Natural killer cell treated with Interleukin-12 subunit alpha and Interleukin-12 subunit beta and Interleukin-15 and Interleukin-18, amount 100 ng/mL, for 72 hours (primary cell): ENCODE data around the gene CPNE7. TPM values are rescaled to one million over a fixed set of nuclear protein-coding genes. Genes with fewer than 3 reads are reported as not detected.
"Not testable (repeated sequence)": the region's sequence is repeated elsewhere in the genome, so short reads cannot be mapped to it uniquely, and the experiment has no call there.

ENCODE experiments used
- ATAC-seq, 2 donors: fragments of 150-1000 bp; cut with Tn5 transposase in 1 of 2; sonication (Bioruptor Pico), chemical (Tn5 transposase) in 1 of 2; 2 replicates each; pipeline ENCODE4 v1.10.0; 2021
- DNase-seq: peaks from one replicate; pipeline ENCODE4 v3.0.0; 2022; ENCODE audit warnings: low spot score
- H3K27ac Mint-ChIP-seq, 2 donors: 1 replicate in 1 of 2; 2 replicates in 1 of 2; pipeline ENCODE4 v1.8.0; 2022; ENCODE audit warnings: mixed read lengths in 2 of 2, mild to moderate bottlenecking in 1 of 2, moderate library complexity in 1 of 2
- H3K27me3 Mint-ChIP-seq, 2 donors: 1 replicate in 1 of 2; 2 replicates in 1 of 2; pipeline ENCODE4 v1.8.0; 2022; ENCODE audit warnings: mixed read lengths in 2 of 2
- H3K36me3 Mint-ChIP-seq: one replicate; pipeline ENCODE4 v1.8.0; 2022; ENCODE audit warnings: mixed read lengths
- H3K4me1 Mint-ChIP-seq, 2 donors: 1 replicate in 1 of 2; 2 replicates in 1 of 2; pipeline ENCODE4 v1.8.0; 2022; ENCODE audit warnings: low read depth in 2 of 2, mixed read lengths in 2 of 2, mild to moderate bottlenecking in 1 of 2
- H3K4me3 Mint-ChIP-seq: one replicate; pipeline ENCODE4 v1.8.0; 2022; ENCODE audit warnings: mixed read lengths
- H3K9me3 Mint-ChIP-seq: 2 replicates; pipeline ENCODE4 v1.8.0; 2022; ENCODE audit warnings: mixed read lengths
- total RNA-seq, 2 donors: library from RNA; stranded (reverse); gene quantifications; one replicate each; pipeline ENCODE4 v1.2.3, GENCODE V29; 2022

CPNE7 gene
- total RNA-seq, 2 donors from 2014 or later = 0.81 to 4.2 TPM

GRCh38 chr16:89567656-89568594, 7.6 kb upstream of the CPNE7 start:
- no peak overlapping the region for H3K4me3 Mint-ChIP-seq
- peaks cover 7 to 8% of the 10 kb centered on the region in 2 donors for H3K27me3 Mint-ChIP-seq
- H3K27ac Mint-ChIP-seq = no peak overlapping the region
- peaks cover 8% of the 10 kb centered on the region for H3K36me3 Mint-ChIP-seq
- no peaks in the 10 kb centered on the region for H3K9me3 Mint-ChIP-seq
- DNase-seq (no peak), ATAC-seq (no peak)
- peaks cover 14 to 26% of the 10 kb centered on the region in 2 donors for H3K4me1 Mint-ChIP-seq

- H3K4me1 Mint-ChIP-seq = peaks cover 7 to 17% of the 10 kb centered on the region in 2 donors
- peak in 1 of 2 donors; percentile 4 for ATAC-seq
- H3K36me3 Mint-ChIP-seq = peaks cover 4% of the 10 kb centered on the region
- no peak for DNase-seq
- H3K4me3 Mint-ChIP-seq = no peak overlapping the region
- H3K9me3 Mint-ChIP-seq = no peaks in the 10 kb centered on the region
- peaks cover 7 to 13% of the 10 kb centered on the region in 2 donors for H3K27me3 Mint-ChIP-seq
- H3K27ac Mint-ChIP-seq = no peak overlapping the region
Observed at GRCh38 chr16:89569506-89570341, 5.8 kb upstream of the CPNE7 start.

GRCh38 chr16:89570342-89570923, 5.1 kb upstream of the CPNE7 start:
- Mint-ChIP-seq H3K9me3 (no peaks in the 10 kb centered on the region), H3K27me3 (peaks cover 7 to 13% of the 10 kb centered on the region in 2 donors), H3K4me1 (peaks cover 2 to 10% of the 10 kb centered on the region in 2 donors), H3K27ac (no peak overlapping the region), H3K4me3 (no peak overlapping the region), H3K36me3 (no peaks in the 10 kb centered on the region)
- DNase-seq = no peak
- no peak for ATAC-seq

GRCh38 chr16:89570983-89571598, 4.5 kb upstream of the CPNE7 start:
- H3K4me3 Mint-ChIP-seq, H3K36me3 Mint-ChIP-seq, DNase-seq, ATAC-seq, H3K9me3 Mint-ChIP-seq, H3K4me1 Mint-ChIP-seq, H3K27ac Mint-ChIP-seq: not testable (repeated sequence)
- H3K27me3 Mint-ChIP-seq = peaks cover 7 to 13% of the 10 kb centered on the region in 2 donors

GRCh38 chr16:89571636-89572035, 3.9 kb upstream of the CPNE7 start:
- Mint-ChIP-seq H3K27me3 (peaks cover 7 to 13% of the 10 kb centered on the region in 2 donors), H3K9me3 (no peaks in the 10 kb centered on the region), H3K36me3 (no peaks in the 10 kb centered on the region), H3K27ac (no peak overlapping the region), H3K4me1 (no peaks in the 10 kb centered on the region), H3K4me3 (peak overlapping the region; percentile 22)
- ATAC-seq (no peak), DNase-seq (no peak)

GRCh38 chr16:89572073-89572484, 3.5 kb upstream of the CPNE7 start:
- ATAC-seq = no peak
- DNase-seq = no peak
- Mint-ChIP-seq H3K4me3 (peak overlapping the region; percentile 22), H3K9me3 (no peaks in the 10 kb centered on the region), H3K4me1 (no peaks in the 10 kb centered on the region), H3K27ac (no peak overlapping the region), H3K27me3 (peaks cover 7 to 13% of the 10 kb centered on the region in 2 donors), H3K36me3 (no peaks in the 10 kb centered on the region)

- Mint-ChIP-seq H3K4me3 (no peak overlapping the region), H3K9me3 (no peaks in the 10 kb centered on the region), H3K27me3 (peaks cover 7 to 13% of the 10 kb centered on the region in 2 donors), H3K4me1 (no peaks in the 10 kb centered on the region), H3K27ac (no peak overlapping the region), H3K36me3 (no peaks in the 10 kb centered on the region)
- DNase-seq (no peak), ATAC-seq (no peak)
Observed at GRCh38 chr16:89572485-89573205, 2.9 kb upstream of the CPNE7 start.

GRCh38 chr16:89573826-89574680, 1.5 kb upstream of the CPNE7 start:
- no peak for DNase-seq
- no peaks in the 10 kb centered on the region for H3K4me1 Mint-ChIP-seq
- H3K9me3 Mint-ChIP-seq = no peaks in the 10 kb centered on the region
- H3K36me3 Mint-ChIP-seq = no peaks in the 10 kb centered on the region
- H3K4me3 Mint-ChIP-seq = no peak overlapping the region
- no peak for ATAC-seq
- peaks cover 7 to 16% of the 10 kb centered on the region in 2 donors for H3K27me3 Mint-ChIP-seq
- H3K27ac Mint-ChIP-seq = no peak overlapping the region

- peak overlapping the region; percentile 27 for H3K4me3 Mint-ChIP-seq
- DNase-seq = no peak
- H3K27ac Mint-ChIP-seq = no peak overlapping the region
- no peaks in the 10 kb centered on the region for H3K9me3 Mint-ChIP-seq
- ATAC-seq = peak; percentile 73 to 75
- H3K4me1 Mint-ChIP-seq = no peaks in the 10 kb centered on the region
- no peaks in the 10 kb centered on the region for H3K36me3 Mint-ChIP-seq
- peaks cover 7 to 16% of the 10 kb centered on the region in 2 donors for H3K27me3 Mint-ChIP-seq
Observed at GRCh38 chr16:89574681-89575246, 794 bp upstream of the CPNE7 start.

- no peak overlapping the region for H3K4me3 Mint-ChIP-seq
- H3K27ac Mint-ChIP-seq = no peak overlapping the region
- ATAC-seq (no peak), DNase-seq (no peak)
- H3K4me1 Mint-ChIP-seq = no peaks in the 10 kb centered on the region
- peaks cover 7 to 16% of the 10 kb centered on the region in 2 donors for H3K27me3 Mint-ChIP-seq
- no peaks in the 10 kb centered on the region for H3K36me3 Mint-ChIP-seq
- no peaks in the 10 kb centered on the region for H3K9me3 Mint-ChIP-seq
Observed at GRCh38 chr16:89576153-89577054, 846 bp downstream of the CPNE7 start.

- no peaks in the 10 kb centered on the region for H3K36me3 Mint-ChIP-seq
Observed at GRCh38 chr16:89577055-89577759, 1.6 kb downstream of the CPNE7 start.

More at GRCh38 chr16:89577055-89577759, 1.6 kb downstream of the CPNE7 start:
- Mint-ChIP-seq H3K9me3 (no peaks in the 10 kb centered on the region), H3K4me3 (peak overlapping the region; percentile 25), H3K27me3 (peaks cover 1 to 13% of the 10 kb centered on the region in 2 donors), H3K27ac (no peak overlapping the region), H3K4me1 (no peaks in the 10 kb centered on the region)
- no peak for DNase-seq
- peak in 1 of 2 donors; percentile 4 for ATAC-seq
